Measurements from ENCODE around the gene SASH3. TPM values are rescaled to one million over a fixed set of nuclear protein-coding genes. Genes with fewer than 3 reads are reported as not detected.
"Not testable (repeated sequence)": the region's sequence is repeated elsewhere in the genome, so short reads cannot be mapped to it uniquely, and the experiment has no call there.

Gene SASH3
- 100 to 1,000 TPM; 129 to 130 TPM for total RNA-seq

DNA sequence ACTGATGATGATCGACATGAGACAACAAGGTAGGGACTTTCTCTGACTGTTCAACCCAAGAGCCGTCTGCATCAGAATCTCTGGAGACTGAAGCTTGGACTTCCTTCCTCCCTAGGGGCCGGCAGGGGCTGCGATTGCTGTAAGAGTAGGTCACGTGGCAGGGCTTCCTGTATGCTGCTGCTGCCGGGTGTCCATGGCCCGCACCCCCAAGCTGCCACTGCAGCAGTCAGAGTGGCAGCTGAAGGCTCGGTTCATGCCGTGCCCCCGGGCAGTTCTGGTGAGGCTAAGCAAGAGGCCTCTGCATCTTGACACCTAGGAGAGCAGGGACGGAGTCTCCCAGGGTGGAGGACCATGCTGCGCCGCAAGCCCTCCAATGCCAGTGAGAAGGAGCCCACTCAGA lies at the start of gene SASH3:
Gene SASH3 (plus strand): TSS at position 203 of the 400 bp plus-strand sequence. CDS start 149 bp downstream, at position 352.
- ChIA-PET CTCF (interaction anchor here (1.1 to 2.4 kb wide), 3 partner anchors 8 to 125 kb away, joined by 3 to 5 read pairs (median 3); partner anchors contain the start of gene APLN), POLR2A (interaction anchor here (1.2 to 2.8 kb wide), 3 partner anchors 7 to 20 kb away, joined by 6 to 14 read pairs (median 11); no protein-coding TSS in a partner anchor)

DNA sequence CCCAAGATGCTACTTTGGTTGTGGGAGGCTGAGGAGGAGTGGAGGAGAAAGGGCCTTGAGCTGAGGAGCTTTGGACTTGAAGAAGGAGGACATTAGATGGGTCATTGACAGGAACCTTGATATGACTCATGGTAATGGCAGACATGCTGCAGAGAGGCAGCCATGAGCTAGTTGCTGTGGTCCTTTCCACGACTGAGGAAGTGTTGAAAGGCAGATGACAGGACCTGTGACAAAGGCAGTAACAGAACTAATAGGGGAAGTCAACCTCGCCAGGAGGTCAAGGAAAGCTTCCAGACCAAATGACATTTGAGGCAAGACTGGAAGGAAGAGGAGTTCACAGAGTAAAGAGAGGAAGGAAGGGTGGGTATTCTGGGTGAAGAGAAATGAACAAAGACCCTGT lies 48.5 kb upstream of the SASH3 start:
- ChIA-PET POLR2A (no interaction called here), CTCF (no interaction called here)

DNA sequence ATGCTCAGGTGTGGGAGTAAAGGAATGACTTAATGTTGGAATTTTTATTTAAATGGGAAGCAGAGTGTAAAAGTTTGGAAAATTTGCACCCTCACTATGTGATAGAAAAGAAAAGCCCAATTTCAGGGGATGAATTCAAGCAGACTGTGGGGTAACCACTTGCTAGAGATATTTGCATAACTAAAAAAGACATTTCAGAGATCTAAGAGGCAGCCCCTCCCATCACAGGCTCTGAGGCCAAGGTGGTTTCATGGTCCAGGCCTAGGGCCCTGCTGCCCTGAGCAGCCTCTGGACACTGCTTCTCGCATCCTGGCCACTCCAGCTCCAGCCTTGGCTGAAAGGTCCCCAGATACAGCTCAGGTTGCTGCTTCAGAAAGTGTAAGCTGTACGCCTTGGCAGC lies 46.9 kb upstream of the SASH3 start:
- POLR2A ChIA-PET = no interaction called here
- CTCF ChIA-PET = no interaction called here

DNA sequence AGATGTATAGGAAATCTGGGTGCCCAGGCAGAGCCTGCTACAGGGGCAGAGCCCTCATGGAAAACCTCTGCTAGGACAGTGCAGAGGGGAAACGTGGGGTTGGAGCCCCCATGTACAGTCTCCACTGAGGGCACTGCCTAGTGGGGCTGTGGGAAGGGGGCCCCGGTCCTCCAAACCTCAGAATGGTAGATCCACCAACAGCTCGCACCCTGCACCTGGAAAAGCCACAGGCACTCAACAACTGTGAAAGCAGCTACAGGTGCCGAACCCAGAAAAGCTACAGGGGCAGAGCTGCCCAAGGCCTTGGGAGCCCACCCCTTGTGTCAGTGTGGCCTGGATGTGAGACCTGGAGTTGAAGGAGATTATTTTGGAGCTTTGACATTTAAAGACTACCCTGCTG lies 46.4 kb upstream of the SASH3 start:
- CTCF ChIA-PET = no interaction called here
- POLR2A ChIA-PET = no interaction called here

DNA sequence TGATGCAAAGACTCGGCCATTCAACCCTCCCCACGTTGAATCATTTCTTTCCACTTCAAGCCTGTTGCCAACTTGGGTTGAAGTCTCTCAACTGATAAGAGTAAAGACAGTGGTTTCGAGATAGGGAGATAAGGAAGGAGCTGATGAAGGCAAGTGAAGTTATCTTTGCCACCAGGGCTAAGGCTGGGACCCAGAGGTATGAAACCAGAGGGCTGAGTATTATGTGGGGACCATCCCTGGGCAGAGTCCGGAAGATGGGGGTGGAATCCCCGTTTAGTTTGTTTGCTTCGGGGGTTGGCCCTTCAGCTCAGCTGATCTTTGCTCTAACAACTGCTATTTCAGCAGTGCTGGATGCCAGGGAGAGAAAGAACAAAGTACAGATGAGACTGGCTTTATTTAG lies 43.3 kb upstream of the SASH3 start:
- ChIA-PET POLR2A (no interaction called here), CTCF (no interaction called here)

- POLR2A ChIA-PET = no interaction called here
- CTCF ChIA-PET = no interaction called here
Observed at GRCh38 chrX:129737916-129738315, 41.8 kb upstream of the SASH3 start.

- ChIA-PET CTCF (no interaction called here), POLR2A (no interaction called here)
Observed at GRCh38 chrX:129738466-129739308, 41.1 kb upstream of the SASH3 start, which contains the start of gene XPNPEP2. TSS of gene XPNPEP2 (plus strand) at chrX:129738979. CDS start at chrX:129739214, 235 bp downstream.

DNA sequence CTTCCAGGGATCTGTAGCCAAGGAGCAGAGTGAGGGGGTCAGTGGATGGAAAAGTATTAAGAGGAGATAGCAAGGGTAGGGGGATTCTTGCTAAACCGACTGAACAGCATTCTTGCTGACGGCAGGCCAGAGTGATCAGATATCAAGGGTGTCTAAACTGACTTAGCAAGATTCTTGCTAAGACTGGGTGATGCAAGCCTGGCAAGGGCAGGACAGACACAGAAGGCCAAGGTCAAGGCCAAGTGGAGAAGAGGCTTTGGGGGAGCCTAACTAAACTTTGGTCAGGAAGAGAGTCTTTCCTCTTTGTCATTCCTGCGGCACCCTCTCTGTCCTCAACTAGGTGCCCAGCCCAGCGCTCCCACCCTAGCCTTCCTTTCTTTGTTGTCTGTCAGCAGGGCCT lies 40.2 kb upstream of the SASH3 start:
- CTCF ChIA-PET = no interaction called here
- POLR2A ChIA-PET = no interaction called here

DNA sequence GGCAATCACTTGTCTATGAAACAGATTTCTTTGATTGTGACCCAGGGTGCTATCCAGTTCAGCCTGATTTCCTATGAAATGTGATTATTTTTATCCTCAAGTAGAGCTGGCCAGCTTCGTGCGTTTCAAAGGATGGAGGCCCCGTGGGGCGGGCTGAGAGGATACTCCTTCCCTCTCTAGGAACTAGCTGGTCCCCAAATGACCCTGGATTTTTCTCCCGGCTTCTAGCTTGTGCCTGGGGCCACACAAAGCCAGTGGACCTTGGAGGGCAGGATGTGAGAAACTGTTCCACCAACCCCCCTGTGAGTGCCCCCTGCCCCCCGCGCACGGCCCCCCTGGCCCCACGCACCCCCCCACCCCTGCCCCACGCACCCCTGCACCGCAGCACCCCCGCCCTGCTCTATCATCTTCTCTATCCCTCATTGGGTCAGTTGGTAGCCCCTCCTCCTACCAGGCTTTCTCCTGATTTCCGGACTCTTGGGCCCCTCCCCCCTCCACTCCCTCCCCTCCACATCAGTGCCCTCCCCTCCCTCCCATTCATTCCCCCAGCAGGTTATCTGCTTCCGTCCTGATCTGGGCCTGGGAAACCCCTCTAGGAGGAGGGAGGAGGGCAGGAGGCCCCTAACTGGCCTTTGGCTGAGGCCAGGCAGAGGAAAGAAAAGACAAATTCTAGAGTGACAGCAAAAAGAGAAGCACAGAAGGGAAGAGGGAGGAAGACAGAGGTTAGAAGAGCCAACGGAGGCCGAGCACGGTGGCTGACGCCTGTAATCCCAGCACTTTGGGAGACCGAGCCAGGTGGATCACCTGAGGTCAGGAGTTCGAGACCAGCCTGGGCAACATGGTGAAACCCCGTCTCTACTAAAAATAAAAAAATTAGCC lies 37.6 kb upstream of the SASH3 start:
- POLR2A ChIA-PET = no interaction called here

DNA sequence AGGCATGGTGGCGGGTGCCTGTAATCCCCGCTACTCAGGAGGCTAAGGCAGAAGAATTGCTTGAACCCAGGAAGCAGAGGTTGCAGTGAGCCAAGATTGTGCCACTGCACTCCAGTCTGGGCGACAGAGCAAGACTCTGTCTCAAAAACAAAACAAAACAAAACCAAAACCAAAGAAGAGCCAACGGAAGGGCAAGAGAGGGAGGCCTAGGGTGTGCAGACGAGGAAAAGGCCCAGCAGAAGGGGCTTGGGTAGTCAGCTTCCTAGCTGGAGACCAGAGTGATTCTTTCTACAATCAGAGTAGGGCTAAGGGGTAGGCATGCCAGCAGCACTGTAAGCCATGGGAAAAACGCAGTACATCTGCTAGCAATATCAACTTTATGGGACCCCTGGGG lies 37.0 kb upstream of the SASH3 start:
- POLR2A ChIA-PET, CTCF ChIA-PET: not testable (repeated sequence)

More for the DNA sequence above, 37.6 kb upstream of the SASH3 start:
- CTCF ChIA-PET = no interaction called here

GRCh38 chrX:129743821-129744220 lies 35.9 kb upstream of the SASH3 start:
- CTCF ChIA-PET = no interaction called here
- POLR2A ChIA-PET = interaction anchor here (0.8 to 1.0 kb wide), 2 partner anchors 30 to 38 kb away, joined by 3 to 6 read pairs; no protein-coding TSS in a partner anchor

DNA sequence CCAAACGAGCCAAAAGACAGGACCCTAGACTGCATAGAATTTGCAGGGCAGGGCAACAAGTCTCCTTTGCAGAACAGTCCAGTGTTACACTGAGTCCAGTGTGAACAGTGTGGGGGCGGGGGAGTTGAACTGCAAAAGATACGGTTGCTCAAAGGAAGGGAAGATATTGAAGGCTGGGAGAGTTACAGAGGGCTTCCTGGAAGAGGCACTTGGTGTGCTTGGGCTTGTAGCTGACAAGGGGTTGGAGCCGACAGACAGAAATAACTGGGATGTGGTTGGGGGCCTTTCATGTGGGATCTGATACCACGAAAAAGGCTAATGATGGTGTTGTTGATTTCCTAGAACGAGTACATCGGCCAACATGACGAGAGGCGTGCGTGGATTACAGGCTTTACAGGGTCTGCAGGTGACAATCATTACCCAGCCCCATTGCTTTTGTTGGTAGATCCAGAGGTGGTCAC lies 34.9 kb upstream of the SASH3 start:
- ChIA-PET CTCF (no interaction called here), POLR2A (interaction anchor here (0.8 kb wide), 1 partner anchor 37 kb away, joined by 3 read pairs; no protein-coding TSS in a partner anchor)

GRCh38 chrX:129746557-129747470 lies 32.9 kb upstream of the SASH3 start:
- CTCF ChIA-PET = interaction anchor here (1.2 kb wide), 1 partner anchor 27 kb away, joined by 3 read pairs; no protein-coding TSS in a partner anchor
- POLR2A ChIA-PET = no interaction called here

- ChIA-PET CTCF (interaction anchor here (0.6 kb wide), 1 partner anchor 140 kb away, joined by 3 read pairs; no protein-coding TSS in a partner anchor), POLR2A (no interaction called here)
Observed at GRCh38 chrX:129747533-129747932, 32.2 kb upstream of the SASH3 start.

DNA sequence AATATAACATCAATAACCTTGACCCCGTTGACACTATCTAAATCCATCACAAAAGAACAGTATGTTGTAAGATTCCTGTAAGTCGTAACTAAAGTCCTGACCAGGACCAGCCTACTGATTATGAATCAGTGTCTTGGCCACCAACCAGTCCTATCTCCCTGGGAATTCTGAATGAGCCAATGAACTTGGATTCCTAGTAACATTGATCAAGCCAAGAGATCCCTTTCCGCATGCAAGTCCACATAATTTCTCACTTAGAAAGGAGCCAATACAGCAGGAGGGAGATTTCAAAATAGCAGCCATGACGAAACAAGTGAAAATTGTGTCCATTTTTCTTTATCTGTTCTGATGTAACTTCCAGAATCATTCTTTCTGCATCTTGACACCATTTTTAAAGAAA lies 31.4 kb upstream of the SASH3 start:
- ChIA-PET CTCF (no interaction called here), POLR2A (no interaction called here)

GRCh38 chrX:129749069-129749468 lies 30.7 kb upstream of the SASH3 start:
- ChIA-PET CTCF (no interaction called here), POLR2A (no interaction called here)

- ChIA-PET POLR2A (no interaction called here), CTCF (no interaction called here)
Observed at GRCh38 chrX:129750971-129751370, 28.8 kb upstream of the SASH3 start.

DNA sequence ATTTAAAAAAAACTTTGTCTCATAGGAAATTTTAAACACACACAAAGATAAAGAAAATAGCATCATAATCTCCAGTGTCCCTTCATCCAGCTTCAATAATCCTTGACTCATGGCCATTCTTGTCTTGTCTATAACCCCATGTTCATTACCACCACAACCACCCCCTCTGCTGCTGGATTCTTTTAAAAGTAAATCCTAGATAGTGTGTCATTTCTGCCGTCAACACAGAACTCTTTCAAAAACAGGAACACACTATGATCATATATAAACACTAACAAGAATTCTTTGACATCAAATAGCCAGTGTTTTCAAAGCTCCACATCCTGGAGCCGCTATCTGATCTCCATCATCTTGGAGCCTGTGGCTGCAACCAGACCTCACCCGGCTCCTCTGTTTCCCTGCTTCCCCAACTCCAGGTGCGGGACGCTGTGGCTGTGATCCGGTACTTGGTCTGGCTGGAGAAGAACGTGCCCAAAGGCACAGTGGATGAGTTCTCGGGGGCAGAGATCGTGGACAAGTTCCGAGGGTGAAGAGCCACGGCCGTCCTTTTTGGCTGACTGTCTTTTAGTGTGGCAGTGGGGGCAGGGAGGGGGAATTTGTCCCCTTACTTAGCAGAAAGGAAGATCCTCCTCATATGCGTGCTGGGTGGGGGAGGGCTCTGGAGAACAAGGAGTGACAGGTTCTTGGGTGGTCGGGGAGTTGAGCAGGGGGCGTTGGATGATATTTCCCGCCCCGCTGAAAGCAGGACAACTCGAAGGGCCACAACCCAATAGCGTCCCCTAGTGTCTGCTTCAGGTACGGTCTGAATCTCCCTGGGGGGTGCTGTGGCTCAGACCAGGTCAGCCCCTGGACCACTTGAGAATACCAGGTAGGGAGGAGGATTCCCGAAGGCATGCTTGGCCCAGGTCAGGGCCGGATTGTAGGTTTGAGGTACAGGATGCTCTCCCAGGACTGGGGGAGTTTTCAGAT lies 25.4 kb upstream of the SASH3 start:
- CTCF ChIA-PET = interaction anchor here (1.0 kb wide), 1 partner anchor 306 kb away, joined by 3 read pairs; no protein-coding TSS in a partner anchor
- POLR2A ChIA-PET = no interaction called here

Measured in activated CD8-positive, alpha-beta memory T cell treated with anti-CD3 and anti-CD28 coated beads for 36 hours (primary cell).